Measurements from ENCODE around the gene CEBPB. TPM values are rescaled to one million over a fixed set of nuclear protein-coding genes. Genes with fewer than 3 reads are reported as not detected.

Gene CEBPB
- total RNA-seq, 1 donor from 2014 or later, result 11.3 TPM

DNA sequence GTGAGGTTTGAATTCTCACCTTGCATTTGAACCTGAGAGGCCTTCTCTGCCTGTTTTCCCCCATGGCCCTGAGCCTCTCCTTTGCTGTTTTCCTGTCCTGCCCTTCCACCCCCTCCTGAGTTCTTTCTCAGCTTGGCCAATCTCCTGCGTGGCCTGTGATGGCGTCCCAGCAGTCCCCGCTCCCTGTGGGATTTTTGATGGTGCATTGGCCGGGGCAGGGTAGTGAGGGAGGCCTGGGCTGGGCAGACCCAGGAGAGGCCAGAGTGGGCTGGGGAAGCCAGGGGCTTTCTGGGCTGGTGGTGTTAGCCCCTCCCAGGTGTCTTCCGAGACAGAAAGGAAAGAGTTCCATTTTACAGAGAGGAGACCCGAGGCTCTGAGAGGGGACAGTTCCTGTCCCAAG, 6.3 kb downstream of the CEBPB start:
- peaks cover 5% of the 10 kb centered on the region for H3K27me3 Mint-ChIP-seq (ENCODE audit: unreplicated experiment)
- H3K9me3 Mint-ChIP-seq (ENCODE audit: unreplicated experiment), result peaks cover 13% of the 10 kb centered on the region
- peaks cover 9% of the 10 kb centered on the region for H3K4me1 Mint-ChIP-seq (ENCODE audit: low read depth, unreplicated experiment)
- DNase-seq, result no peak
- H3K27ac Mint-ChIP-seq (ENCODE audit: unreplicated experiment), result no peak overlapping the region
- H3K36me3 Mint-ChIP-seq (ENCODE audit: unreplicated experiment), result no peaks in the 10 kb centered on the region
- H3K4me3 Mint-ChIP-seq (ENCODE audit: unreplicated experiment), result no peak overlapping the region
- TF ChIP-seq, protein P1, sequence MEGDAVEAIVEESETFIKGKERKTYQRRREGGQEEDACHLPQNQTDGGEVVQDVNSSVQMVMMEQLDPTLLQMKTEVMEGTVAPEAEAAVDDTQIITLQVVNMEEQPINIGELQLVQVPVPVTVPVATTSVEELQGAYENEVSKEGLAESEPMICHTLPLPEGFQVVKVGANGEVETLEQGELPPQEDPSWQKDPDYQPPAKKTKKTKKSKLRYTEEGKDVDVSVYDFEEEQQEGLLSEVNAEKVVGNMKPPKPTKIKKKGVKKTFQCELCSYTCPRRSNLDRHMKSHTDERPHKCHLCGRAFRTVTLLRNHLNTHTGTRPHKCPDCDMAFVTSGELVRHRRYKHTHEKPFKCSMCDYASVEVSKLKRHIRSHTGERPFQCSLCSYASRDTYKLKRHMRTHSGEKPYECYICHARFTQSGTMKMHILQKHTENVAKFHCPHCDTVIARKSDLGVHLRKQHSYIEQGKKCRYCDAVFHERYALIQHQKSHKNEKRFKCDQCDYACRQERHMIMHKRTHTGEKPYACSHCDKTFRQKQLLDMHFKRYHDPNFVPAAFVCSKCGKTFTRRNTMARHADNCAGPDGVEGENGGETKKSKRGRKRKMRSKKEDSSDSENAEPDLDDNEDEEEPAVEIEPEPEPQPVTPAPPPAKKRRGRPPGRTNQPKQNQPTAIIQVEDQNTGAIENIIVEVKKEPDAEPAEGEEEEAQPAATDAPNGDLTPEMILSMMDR (IDR thresholded peaks at IDR 0.05; ENCODE audit: partially characterized antibody, unreplicated experiment), result no peak

DNA sequence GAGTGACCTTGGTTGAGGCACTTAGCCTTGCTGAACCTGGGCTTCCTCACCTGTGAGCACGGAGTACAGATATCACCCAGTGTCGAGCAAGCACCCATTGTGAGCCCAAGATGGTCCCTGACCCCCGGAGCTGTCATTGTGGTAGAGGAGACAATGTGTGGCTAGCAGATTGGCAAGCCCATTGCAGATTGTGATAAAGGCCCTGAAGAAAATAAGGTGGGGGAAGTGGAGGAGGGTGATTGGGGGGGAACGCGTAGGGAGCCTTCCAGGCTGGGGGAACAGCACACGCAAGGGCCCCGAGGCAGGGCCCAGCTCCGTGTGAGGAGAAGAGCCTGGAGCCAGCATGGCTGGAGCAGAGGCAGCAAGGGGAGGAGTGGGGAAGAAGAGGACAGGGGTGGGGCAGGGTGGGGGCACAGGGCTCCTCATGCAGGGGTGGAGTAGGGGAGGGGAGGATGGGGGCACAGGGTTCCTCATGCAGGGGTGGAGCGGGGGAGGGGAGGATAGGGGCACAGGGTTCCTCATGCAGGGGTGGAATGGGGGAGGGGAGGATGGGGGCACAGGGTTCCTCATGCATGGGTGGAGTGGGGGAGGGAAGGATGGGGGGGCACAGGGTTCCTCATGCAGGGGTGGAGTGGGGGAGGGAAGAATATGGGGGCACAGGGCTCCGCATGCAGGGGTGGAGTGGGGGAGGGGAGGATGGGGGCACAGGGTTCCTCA, 7.0 kb downstream of the CEBPB start:
- H3K27me3 Mint-ChIP-seq (ENCODE audit: unreplicated experiment), result peaks cover 5% of the 10 kb centered on the region
- no peak for DNase-seq
- peaks cover 5% of the 10 kb centered on the region for H3K4me1 Mint-ChIP-seq (ENCODE audit: low read depth, unreplicated experiment)
- H3K4me3 Mint-ChIP-seq (ENCODE audit: unreplicated experiment), result no peak overlapping the region
- H3K27ac Mint-ChIP-seq (ENCODE audit: unreplicated experiment), result no peak overlapping the region
- no peaks in the 10 kb centered on the region for H3K36me3 Mint-ChIP-seq (ENCODE audit: unreplicated experiment)
- peaks cover 8% of the 10 kb centered on the region for H3K9me3 Mint-ChIP-seq (ENCODE audit: unreplicated experiment)
- TF ChIP-seq, protein P1 (IDR thresholded peaks at IDR 0.05; ENCODE audit: partially characterized antibody, unreplicated experiment), result no peak

DNA sequence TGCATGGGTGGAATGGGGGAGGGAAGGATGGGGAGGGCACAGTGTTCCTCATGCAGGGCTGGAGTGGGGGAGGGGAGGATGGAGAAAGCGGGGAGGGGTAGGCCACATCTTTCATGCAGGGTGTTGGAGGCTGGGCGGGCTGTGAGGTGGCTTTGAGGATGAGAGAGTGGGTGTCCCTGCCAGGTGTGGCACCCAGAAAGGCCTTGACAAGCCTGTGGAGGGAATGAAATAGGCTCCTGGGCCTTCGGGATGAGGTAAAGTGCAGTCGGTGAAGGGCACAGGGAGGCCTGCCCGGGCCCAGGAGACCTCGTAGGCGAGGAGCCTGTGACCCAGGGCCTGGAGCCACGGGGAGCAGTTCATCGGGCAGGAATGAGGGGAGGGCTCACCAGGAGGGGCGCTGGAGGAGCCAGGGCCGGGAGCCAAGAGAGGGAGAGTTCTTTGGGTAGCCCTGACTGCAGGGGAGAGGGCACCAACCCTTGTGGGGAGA, 7.6 kb downstream of the CEBPB start:
- no peak for DNase-seq
- Mint-ChIP-seq H3K4me3 (ENCODE audit: unreplicated experiment) (no peak overlapping the region), H3K9me3 (ENCODE audit: unreplicated experiment) (peaks cover 7% of the 10 kb centered on the region), H3K27me3 (ENCODE audit: unreplicated experiment) (peaks cover 2% of the 10 kb centered on the region), H3K27ac (ENCODE audit: unreplicated experiment) (no peak overlapping the region), H3K36me3 (ENCODE audit: unreplicated experiment) (peaks cover under 1% of the 10 kb centered on the region), H3K4me1 (ENCODE audit: low read depth, unreplicated experiment) (peaks cover 3% of the 10 kb centered on the region)
- TF ChIP-seq, protein P1 (IDR thresholded peaks at IDR 0.05; ENCODE audit: partially characterized antibody, unreplicated experiment), result no peak

DNA sequence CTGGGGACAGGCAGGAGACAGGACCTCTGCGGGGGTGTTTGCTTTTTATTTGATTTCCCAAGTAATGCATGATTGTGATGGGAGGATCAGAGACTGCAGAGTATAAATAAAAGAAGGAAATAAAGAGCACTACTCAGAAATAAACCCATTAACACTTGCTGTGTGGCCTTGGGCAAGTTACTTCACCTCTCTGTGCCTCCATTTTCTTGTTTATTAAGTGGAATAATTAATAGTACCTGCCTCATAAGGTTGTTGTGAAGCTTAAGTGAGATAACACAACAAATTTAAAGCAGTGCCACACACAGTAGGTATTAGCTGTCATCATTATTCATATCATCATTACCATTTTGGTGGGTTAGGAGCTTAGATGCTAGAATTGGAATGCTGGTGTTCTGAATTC, 8.1 kb downstream of the CEBPB start:
- Mint-ChIP-seq H3K27me3 (ENCODE audit: unreplicated experiment) (peaks cover 2% of the 10 kb centered on the region), H3K4me3 (ENCODE audit: unreplicated experiment) (no peak overlapping the region), H3K4me1 (ENCODE audit: low read depth, unreplicated experiment) (peaks cover 3% of the 10 kb centered on the region), H3K9me3 (ENCODE audit: unreplicated experiment) (peaks cover 10% of the 10 kb centered on the region), H3K27ac (ENCODE audit: unreplicated experiment) (no peak overlapping the region), H3K36me3 (ENCODE audit: unreplicated experiment) (peaks cover 6% of the 10 kb centered on the region)
- DNase-seq, result no peak
- TF ChIP-seq, protein P1 (IDR thresholded peaks at IDR 0.05; ENCODE audit: partially characterized antibody, unreplicated experiment), result no peak

DNA sequence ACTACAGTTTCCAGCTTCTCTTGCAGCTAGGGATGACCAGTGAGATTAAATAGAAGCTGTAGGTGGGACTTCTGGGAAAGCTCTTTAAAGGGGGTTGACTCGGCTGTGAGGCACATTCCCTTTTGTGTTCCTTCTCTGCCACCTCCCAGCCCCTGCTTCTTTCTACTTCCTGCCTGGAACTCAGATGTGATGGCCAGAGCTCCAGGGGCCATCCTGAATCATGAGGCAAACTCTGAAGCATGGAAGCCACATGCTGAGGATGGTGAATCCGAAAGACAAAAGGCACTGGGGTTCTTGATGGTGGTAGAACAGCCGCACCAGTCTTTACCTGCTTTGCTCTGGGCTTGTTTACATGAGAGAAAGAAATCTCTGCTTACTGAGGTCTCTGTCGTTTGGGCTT, 9.1 kb downstream of the CEBPB start:
- peaks cover 15% of the 10 kb centered on the region for H3K36me3 Mint-ChIP-seq (ENCODE audit: unreplicated experiment)
- H3K9me3 Mint-ChIP-seq (ENCODE audit: unreplicated experiment), result peaks cover 14% of the 10 kb centered on the region
- H3K4me3 Mint-ChIP-seq (ENCODE audit: unreplicated experiment), result no peak overlapping the region
- peaks cover 2% of the 10 kb centered on the region for H3K27me3 Mint-ChIP-seq (ENCODE audit: unreplicated experiment)
- TF ChIP-seq, protein P1 (IDR thresholded peaks at IDR 0.05; ENCODE audit: partially characterized antibody, unreplicated experiment), result no peak
- DNase-seq, result no peak
- no peak overlapping the region for H3K27ac Mint-ChIP-seq (ENCODE audit: unreplicated experiment)
- H3K4me1 Mint-ChIP-seq (ENCODE audit: low read depth, unreplicated experiment), result peaks cover 3% of the 10 kb centered on the region
